ENCODE measurements around the gene CYB561. TPM values are rescaled to one million over a fixed set of nuclear protein-coding genes. Genes with fewer than 3 reads are reported as not detected.

CYB561 gene
- total RNA-seq, 2 experiments from 2014 or later, result 2.3 to 2.6 TPM

- Mint-ChIP-seq H3K9me3 (no peaks in the 10 kb centered on the region), H3K27ac (no peak overlapping the region), H3K36me3 (ENCODE audit: low read depth) (no peaks in the 10 kb centered on the region), H3K4me1 (ENCODE audit: low read depth) (peaks cover 30% of the 10 kb centered on the region), H3K27me3 (ENCODE audit: low read depth) (no peaks in the 10 kb centered on the region), H3K4me3 (no peak overlapping the region)
- intact Hi-C loops (cut with micrococcal nuclease), result no loop called here
- DNase-seq, result no peak
- CTCF ChIA-PET, result interaction anchor here (0.6 to 3.8 kb wide), 5 partner anchors 10 to 171 kb away, joined by 3 to 16 read pairs (median 13); no protein-coding TSS in a partner anchor
Observed at GRCh38 chr17:63444457-63444856, 1.6 kb downstream of the CYB561 start.

- H3K4me1 Mint-ChIP-seq (ENCODE audit: low read depth), result peaks cover 30% of the 10 kb centered on the region
- CTCF ChIA-PET, result interaction anchor here (1.4 to 3.8 kb wide), 4 partner anchors 8 to 170 kb away, joined by 5 to 16 read pairs (median 10); no protein-coding TSS in a partner anchor
- no peaks in the 10 kb centered on the region for H3K36me3 Mint-ChIP-seq (ENCODE audit: low read depth)
- H3K9me3 Mint-ChIP-seq, result no peaks in the 10 kb centered on the region
- H3K27me3 Mint-ChIP-seq (ENCODE audit: low read depth), result no peaks in the 10 kb centered on the region
- H3K4me3 Mint-ChIP-seq, result no peak overlapping the region
- intact Hi-C loops (cut with micrococcal nuclease), result no loop called here
- H3K27ac Mint-ChIP-seq, result no peak overlapping the region
- no peak for DNase-seq
Observed at GRCh38 chr17:63443053-63443452, 3.1 kb downstream of the CYB561 start.

DNA sequence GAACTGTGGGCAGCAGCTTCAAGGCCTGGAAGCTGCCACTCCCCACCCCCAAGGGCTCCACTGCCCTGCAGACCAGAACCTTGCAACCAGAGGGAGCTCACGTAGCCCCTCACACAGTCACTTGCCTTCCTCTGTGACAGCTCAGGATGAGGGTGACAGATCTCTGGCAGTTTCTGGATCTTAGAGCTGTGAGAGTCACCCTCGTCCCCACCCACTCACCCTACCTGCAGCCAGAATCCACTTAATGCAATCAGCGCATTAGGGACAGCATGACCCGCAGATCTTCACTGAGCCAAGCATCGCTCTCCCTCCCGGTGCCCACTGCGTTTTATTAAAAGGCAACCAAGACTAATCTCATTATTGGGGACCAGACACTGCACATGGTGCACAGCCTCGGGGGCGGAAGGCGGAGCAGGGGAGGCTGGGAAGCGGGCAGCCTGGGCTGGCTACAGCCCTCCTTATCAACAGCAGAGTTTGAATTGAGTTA is 3.5 kb downstream of the CYB561 start:
- no peaks in the 10 kb centered on the region for H3K27me3 Mint-ChIP-seq (ENCODE audit: low read depth)
- CTCF ChIA-PET, result interaction anchor here (1.4 to 3.8 kb wide), 4 partner anchors 8 to 170 kb away, joined by 5 to 16 read pairs (median 10); no protein-coding TSS in a partner anchor
- intact Hi-C loops (cut with micrococcal nuclease), result no loop called here
- no peak overlapping the region for H3K27ac Mint-ChIP-seq
- peaks cover 29% of the 10 kb centered on the region for H3K4me1 Mint-ChIP-seq (ENCODE audit: low read depth)
- peak; percentile 38 for DNase-seq
- H3K9me3 Mint-ChIP-seq, result no peaks in the 10 kb centered on the region
- H3K4me3 Mint-ChIP-seq, result no peak overlapping the region
- H3K36me3 Mint-ChIP-seq (ENCODE audit: low read depth), result no peaks in the 10 kb centered on the region

GRCh38 chr17:63442074-63442473 is 4.0 kb downstream of the CYB561 start:
- Mint-ChIP-seq H3K4me3 (no peak overlapping the region), H3K27ac (no peak overlapping the region)
- DNase-seq, result no peak

DNA sequence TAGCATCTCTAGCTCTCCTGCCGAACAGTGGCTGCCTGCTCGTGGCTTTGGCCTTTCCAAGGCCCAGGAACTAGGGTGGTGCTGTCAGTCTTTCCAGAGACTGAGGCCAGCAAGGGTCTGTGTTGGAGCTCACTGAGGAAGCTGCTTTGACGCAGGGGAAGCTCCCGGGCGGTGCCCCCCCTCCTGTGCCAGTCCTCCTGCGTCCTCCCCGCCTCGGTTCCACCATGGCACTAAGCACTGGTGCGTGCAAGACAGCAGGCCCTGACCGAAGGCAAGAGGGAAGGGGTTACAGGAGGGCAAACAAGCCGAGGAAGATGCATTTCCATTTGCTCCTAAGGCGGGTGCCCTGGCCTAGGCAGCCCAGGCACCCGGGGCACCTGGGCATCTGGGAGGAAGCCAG is 4.5 kb downstream of the CYB561 start:
- no peak overlapping the region for H3K4me3 Mint-ChIP-seq
- H3K27me3 Mint-ChIP-seq (ENCODE audit: low read depth), result no peaks in the 10 kb centered on the region
- CTCF ChIA-PET, result no interaction called here
- intact Hi-C loops (cut with micrococcal nuclease), result no loop called here
- H3K36me3 Mint-ChIP-seq (ENCODE audit: low read depth), result no peaks in the 10 kb centered on the region
- no peak for DNase-seq
- H3K9me3 Mint-ChIP-seq, result no peaks in the 10 kb centered on the region
- no peak overlapping the region for H3K27ac Mint-ChIP-seq
- H3K4me1 Mint-ChIP-seq (ENCODE audit: low read depth), result peaks cover 21% of the 10 kb centered on the region

More at GRCh38 chr17:63442074-63442473, 4.0 kb downstream of the CYB561 start:
- CTCF ChIA-PET, result interaction anchor here (1.4 to 3.8 kb wide), 3 partner anchors 7 to 170 kb away, joined by 5 to 16 read pairs (median 15); no protein-coding TSS in a partner anchor
- no peaks in the 10 kb centered on the region for H3K36me3 Mint-ChIP-seq (ENCODE audit: low read depth)
- H3K27me3 Mint-ChIP-seq (ENCODE audit: low read depth), result no peaks in the 10 kb centered on the region
- H3K9me3 Mint-ChIP-seq, result no peaks in the 10 kb centered on the region
- peaks cover 24% of the 10 kb centered on the region for H3K4me1 Mint-ChIP-seq (ENCODE audit: low read depth)
- intact Hi-C loops (cut with micrococcal nuclease), result no loop called here

DNA sequence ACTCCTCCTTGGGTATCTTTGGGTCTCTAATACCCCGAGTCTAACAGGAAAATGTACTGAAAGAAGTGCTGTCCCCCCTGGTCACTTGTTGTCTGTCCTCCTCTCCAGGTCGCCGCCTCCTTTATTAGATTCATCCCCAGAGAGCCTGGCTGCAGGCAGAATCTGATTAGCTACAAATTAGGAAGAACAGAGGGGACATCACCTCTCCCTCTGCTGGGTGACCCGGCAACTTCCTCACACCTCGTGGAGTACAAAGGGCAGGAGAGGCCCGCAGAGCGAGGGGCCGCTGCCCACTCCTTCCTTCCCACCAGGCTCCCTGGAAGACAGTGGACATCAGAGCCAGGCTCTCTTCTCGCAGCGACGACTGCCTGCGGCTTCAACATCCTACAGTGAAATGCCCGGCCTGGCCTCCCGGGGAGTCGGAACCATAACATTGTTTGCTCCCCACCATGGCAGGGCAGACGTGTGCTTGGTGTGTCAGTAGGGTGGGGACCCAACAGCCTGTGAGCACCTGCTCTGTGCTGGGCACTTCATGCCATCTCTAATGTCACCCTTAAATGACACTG is 5.3 kb downstream of the CYB561 start:
- DNase-seq, result no peak
- Mint-ChIP-seq H3K4me1 (ENCODE audit: low read depth) (peaks cover 21% of the 10 kb centered on the region), H3K9me3 (no peaks in the 10 kb centered on the region), H3K27ac (no peak overlapping the region), H3K27me3 (ENCODE audit: low read depth) (no peaks in the 10 kb centered on the region), H3K4me3 (no peak overlapping the region), H3K36me3 (ENCODE audit: low read depth) (no peaks in the 10 kb centered on the region)
- intact Hi-C loops (cut with micrococcal nuclease), result no loop called here
- CTCF ChIA-PET, result interaction anchor here (1.0 to 1.1 kb wide), 3 partner anchors 13 to 364 kb away, joined by 3 read pairs; no protein-coding TSS in a partner anchor

- Mint-ChIP-seq H3K27ac (no peak overlapping the region), H3K36me3 (ENCODE audit: low read depth) (no peaks in the 10 kb centered on the region), H3K4me3 (no peak overlapping the region), H3K9me3 (no peaks in the 10 kb centered on the region), H3K27me3 (ENCODE audit: low read depth) (no peaks in the 10 kb centered on the region), H3K4me1 (ENCODE audit: low read depth) (peaks cover 20% of the 10 kb centered on the region)
- CTCF ChIA-PET, result interaction anchor here (0.6 to 1.1 kb wide), 5 partner anchors 12 to 364 kb away, joined by 3 read pairs; no protein-coding TSS in a partner anchor
- no peak for DNase-seq
- intact Hi-C loops (cut with micrococcal nuclease), result no loop called here
Observed at GRCh38 chr17:63440127-63440769, 5.9 kb downstream of the CYB561 start.

GRCh38 chr17:63439687-63440086 is 6.4 kb downstream of the CYB561 start:
- H3K4me3 Mint-ChIP-seq, result no peak overlapping the region
- no peak for DNase-seq
- H3K27me3 Mint-ChIP-seq (ENCODE audit: low read depth), result no peaks in the 10 kb centered on the region
- no peaks in the 10 kb centered on the region for H3K9me3 Mint-ChIP-seq
- H3K36me3 Mint-ChIP-seq (ENCODE audit: low read depth), result no peaks in the 10 kb centered on the region
- H3K4me1 Mint-ChIP-seq (ENCODE audit: low read depth), result peaks cover 19% of the 10 kb centered on the region
- CTCF ChIA-PET, result interaction anchor here (0.6 to 1.1 kb wide), 4 partner anchors 14 to 365 kb away, joined by 3 read pairs; no protein-coding TSS in a partner anchor
- H3K27ac Mint-ChIP-seq, result peak overlapping the region; percentile 7
- intact Hi-C loops (cut with micrococcal nuclease), result no loop called here

GRCh38 chr17:63438092-63439051 is 7.7 kb downstream of the CYB561 start:
- H3K27ac Mint-ChIP-seq, result no peak overlapping the region
- no peaks in the 10 kb centered on the region for H3K9me3 Mint-ChIP-seq
- H3K36me3 Mint-ChIP-seq (ENCODE audit: low read depth), result no peaks in the 10 kb centered on the region
- peaks cover 24% of the 10 kb centered on the region for H3K4me1 Mint-ChIP-seq (ENCODE audit: low read depth)
- no peak for DNase-seq
- H3K4me3 Mint-ChIP-seq, result no peak overlapping the region
- intact Hi-C loops (cut with micrococcal nuclease), result no loop called here
- CTCF ChIA-PET, result interaction anchor here (0.6 to 1.6 kb wide), 3 partner anchors 12 to 859 kb away, joined by 3 to 4 read pairs (median 3); no protein-coding TSS in a partner anchor
- no peaks in the 10 kb centered on the region for H3K27me3 Mint-ChIP-seq (ENCODE audit: low read depth)

DNA sequence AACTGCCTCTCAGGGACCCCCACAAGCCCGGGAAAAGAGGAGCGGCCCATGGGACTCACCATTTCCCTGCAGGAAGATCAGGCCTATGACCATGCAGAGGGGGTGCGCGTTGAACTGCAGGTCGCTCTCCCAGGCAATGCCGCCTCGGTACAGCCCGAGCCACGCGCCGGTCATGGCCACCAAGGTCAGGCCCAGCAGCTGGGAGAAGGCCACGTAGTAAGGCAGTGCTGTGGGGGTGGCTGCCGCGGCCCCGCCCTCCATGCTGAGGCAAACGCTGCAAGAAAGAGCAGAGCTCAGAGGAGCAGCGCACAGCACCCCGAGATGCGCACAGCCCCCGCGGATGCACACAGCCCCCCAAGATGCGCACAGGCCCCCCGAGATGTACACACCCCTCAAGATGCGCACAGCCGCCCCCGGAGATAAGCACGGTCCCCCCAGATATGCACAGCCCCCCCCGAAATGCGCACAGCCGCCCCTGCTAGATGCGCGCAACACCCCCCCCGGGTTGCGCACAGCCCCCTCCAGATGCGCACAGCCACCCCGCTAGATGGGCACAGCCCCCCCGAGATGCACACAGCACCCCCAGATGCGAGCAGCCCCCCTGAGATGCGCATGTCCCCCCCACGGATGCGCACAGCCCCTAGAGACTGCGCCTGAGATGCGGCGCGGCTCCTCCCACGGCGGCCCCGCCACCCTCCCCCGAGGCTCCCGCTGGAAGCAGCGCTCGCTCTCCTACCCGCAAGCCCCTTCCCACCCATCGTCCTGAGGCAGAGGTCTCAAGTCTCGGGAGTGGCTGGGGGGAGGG is 8.6 kb downstream of the CYB561 start:
- Mint-ChIP-seq H3K4me3 (no peak overlapping the region), H3K9me3 (no peaks in the 10 kb centered on the region), H3K4me1 (ENCODE audit: low read depth) (peaks cover 23% of the 10 kb centered on the region), H3K27me3 (ENCODE audit: low read depth) (no peaks in the 10 kb centered on the region), H3K36me3 (ENCODE audit: low read depth) (no peaks in the 10 kb centered on the region), H3K27ac (no peak overlapping the region)
- intact Hi-C loops (cut with micrococcal nuclease), result no loop called here
- CTCF ChIA-PET, result interaction anchor here (0.6 to 1.6 kb wide), 4 partner anchors 11 to 223 kb away, joined by 3 to 5 read pairs (median 4); no protein-coding TSS in a partner anchor
- no peak for DNase-seq

DNA sequence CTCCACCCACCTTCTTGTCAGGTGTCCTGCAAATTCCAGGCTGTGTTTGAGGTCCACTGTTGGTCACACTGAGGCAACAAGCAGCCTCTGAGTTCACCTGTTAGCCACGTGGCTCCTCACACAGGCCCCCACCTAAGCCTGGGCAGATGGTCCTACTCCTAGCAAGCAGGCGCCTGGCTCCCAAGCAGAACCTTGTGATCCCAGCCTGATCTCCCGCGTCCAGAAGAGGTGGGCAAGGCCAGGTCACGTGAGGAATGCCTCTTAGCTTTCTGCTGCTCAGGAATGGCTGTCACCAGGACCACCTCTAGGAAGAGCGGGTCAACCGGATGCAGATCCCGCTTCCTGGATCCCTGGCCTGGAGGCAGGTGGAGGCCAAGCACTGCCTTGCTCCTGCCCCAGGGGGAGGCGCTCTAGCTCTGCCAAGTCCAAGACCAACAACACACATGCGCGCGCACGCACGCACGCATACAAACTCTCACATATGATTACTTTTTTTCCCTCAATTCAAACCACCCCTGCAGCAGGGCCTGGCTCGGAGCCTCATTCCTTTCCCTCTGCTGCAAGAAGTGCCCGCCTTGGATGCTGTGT is 9.5 kb downstream of the CYB561 start:
- Mint-ChIP-seq H3K4me1 (ENCODE audit: low read depth) (peaks cover 22% of the 10 kb centered on the region), H3K27ac (no peak overlapping the region), H3K27me3 (ENCODE audit: low read depth) (no peaks in the 10 kb centered on the region), H3K9me3 (no peaks in the 10 kb centered on the region), H3K4me3 (no peak overlapping the region), H3K36me3 (ENCODE audit: low read depth) (no peaks in the 10 kb centered on the region)
- intact Hi-C loops (cut with micrococcal nuclease), result no loop called here
- DNase-seq, result no peak
- CTCF ChIA-PET, result interaction anchor here (0.6 to 4.4 kb wide), 6 partner anchors 7 to 224 kb away, joined by 3 to 24 read pairs (median 6); no protein-coding TSS in a partner anchor
